ENCODE measurements around the gene TNRC6B. TPM values are rescaled to one million over a fixed set of nuclear protein-coding genes. Genes with fewer than 3 reads are reported as not detected.

The TNRC6B gene
- total RNA-seq, 3 donors from 2014 or later = 19.4 to 21.6 (median 21.2) TPM

DNA sequence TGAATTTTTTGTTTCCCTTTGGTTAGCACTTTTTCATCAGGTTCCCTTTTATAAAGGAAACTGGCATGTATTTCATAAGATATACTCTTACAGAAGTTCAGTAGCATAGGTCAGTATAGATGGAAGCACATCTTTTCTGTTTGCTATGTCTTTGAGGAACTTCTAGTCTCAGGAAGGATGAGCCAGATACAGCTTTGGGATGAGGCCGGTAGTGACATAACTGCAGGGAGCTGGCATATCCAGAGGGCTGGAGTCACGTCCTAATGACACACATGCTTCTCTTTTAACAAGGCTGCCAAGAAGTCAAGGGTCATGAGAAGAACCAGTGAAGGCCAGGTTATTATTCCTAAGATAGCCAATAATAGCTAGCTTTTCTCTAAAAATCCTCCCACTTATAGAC is 135.3 kb downstream of the TNRC6B start:
- Mint-ChIP-seq H3K9me3 (no peaks in the 10 kb centered on the region), H3K4me3 (no peak overlapping the region), H3K27me3 (ENCODE audit: low read depth) (no peaks in the 10 kb centered on the region), H3K4me1 (ENCODE audit: low read depth) (peaks cover 26% of the 10 kb centered on the region), H3K36me3 (ENCODE audit: insufficient read depth) (peaks cover 44% of the 10 kb centered on the region)
- DNase-seq (no peak), ATAC-seq (no peak)

DNA sequence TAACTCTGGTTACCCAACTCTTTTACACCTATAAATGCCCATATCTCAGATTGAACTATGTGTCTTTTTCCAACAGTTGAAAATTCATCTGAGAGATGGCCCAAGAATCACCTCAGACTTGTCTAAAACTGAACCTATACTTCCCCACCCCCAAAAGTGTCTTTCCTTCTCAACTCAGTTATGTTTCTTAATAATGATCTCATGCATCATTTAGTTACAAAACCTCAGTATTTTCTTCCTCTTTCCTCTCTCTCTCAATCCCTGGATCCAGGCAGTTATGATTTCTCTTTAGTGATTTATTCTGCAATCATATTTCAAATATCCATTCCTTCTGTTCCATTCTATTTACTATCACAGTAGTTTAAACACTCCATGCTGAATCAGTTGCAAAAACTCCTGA is 136.3 kb downstream of the TNRC6B start:
- H3K36me3 Mint-ChIP-seq (ENCODE audit: insufficient read depth) = peaks cover 39% of the 10 kb centered on the region
- H3K4me1 Mint-ChIP-seq (ENCODE audit: low read depth) = peaks cover 16% of the 10 kb centered on the region
- DNase-seq (no peak), ATAC-seq (no peak)
- no peaks in the 10 kb centered on the region for H3K27me3 Mint-ChIP-seq (ENCODE audit: low read depth)
- no peak overlapping the region for H3K4me3 Mint-ChIP-seq
- H3K9me3 Mint-ChIP-seq = no peaks in the 10 kb centered on the region

DNA sequence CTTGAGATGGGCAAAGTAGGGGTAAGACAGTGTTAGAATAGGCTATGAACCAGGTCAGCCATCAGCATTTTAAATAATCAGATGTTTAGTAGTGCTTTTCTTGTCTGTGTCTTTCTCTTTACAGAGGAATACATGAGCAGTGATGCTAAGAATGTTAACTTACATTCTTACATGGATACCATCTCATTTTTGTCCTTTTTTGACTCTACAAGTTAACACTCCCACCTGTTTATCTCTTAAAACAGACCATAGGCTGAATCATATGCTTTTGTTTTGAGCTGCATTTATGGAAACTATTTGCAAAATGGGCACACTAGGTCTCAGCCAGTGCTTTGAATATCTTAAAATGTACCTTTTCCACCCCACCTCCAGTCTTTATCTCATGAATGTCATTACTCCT is 143.0 kb downstream of the TNRC6B start:
- DNase-seq = no peak
- peaks cover 36% of the 10 kb centered on the region for H3K36me3 Mint-ChIP-seq (ENCODE audit: insufficient read depth)

DNA sequence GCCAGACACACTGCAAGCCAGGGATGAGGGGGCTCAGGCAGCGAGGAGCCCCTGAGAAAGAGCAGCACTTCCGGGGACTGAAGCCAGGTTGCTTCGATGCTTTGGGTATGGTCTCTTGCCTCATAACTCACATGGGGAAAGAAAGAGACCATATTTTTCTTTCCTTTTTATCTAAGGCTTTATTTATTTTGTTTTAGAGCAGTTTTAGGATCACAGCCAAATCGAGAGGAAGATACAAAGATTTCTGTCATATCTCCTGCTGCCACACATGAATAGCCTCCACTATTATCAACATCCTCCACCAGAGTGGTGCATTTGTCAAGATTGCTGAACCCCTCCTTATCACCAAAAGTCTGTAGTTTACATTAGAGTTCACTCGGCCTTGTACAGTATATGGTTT is 144.3 kb downstream of the TNRC6B start:
- peaks cover 66% of the 10 kb centered on the region for H3K4me1 Mint-ChIP-seq (ENCODE audit: low read depth)
- peaks cover 25% of the 10 kb centered on the region for H3K36me3 Mint-ChIP-seq (ENCODE audit: insufficient read depth)
- ATAC-seq (no peak), DNase-seq (no peak)
- H3K9me3 Mint-ChIP-seq = no peaks in the 10 kb centered on the region
- no peaks in the 10 kb centered on the region for H3K27me3 Mint-ChIP-seq (ENCODE audit: low read depth)
- no peak overlapping the region for H3K4me3 Mint-ChIP-seq

More for the DNA sequence above, 143.0 kb downstream of the TNRC6B start:
- Mint-ChIP-seq H3K4me1 (ENCODE audit: low read depth) (peaks cover 60% of the 10 kb centered on the region), H3K9me3 (no peaks in the 10 kb centered on the region), H3K4me3 (no peak overlapping the region), H3K27me3 (ENCODE audit: low read depth) (no peaks in the 10 kb centered on the region)
- ATAC-seq = no peak

DNA sequence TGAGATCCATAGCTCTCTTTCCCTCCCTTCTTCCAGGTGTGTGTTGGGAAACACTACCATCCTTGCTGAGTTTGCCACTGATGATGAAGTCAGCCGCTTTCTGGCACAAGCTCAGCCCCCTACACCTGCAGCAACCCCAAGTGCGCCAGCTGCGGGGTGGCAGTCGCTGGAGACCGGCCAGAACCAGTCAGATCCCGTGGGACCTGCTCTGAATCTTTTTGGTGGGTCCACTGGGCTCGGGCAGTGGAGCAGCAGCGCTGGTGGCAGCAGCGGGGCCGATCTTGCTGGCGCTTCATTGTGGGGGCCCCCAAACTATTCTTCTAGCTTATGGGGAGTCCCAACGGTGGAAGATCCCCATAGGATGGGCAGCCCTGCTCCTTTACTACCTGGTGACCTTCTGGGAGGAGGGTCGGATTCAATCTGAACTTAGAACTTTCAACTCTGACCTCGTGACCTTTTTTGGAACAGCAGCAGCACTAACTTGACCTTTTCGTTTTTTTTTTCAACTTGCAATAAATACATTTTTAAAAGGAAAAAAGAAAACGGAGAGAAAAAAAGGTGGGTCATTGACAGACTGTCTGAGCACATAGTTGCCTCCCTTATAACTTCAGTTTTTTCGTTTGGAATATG is 145.2 kb downstream of the TNRC6B start:
- H3K9me3 Mint-ChIP-seq = no peaks in the 10 kb centered on the region
- ATAC-seq = no peak
- no peaks in the 10 kb centered on the region for H3K27me3 Mint-ChIP-seq (ENCODE audit: low read depth)
- peaks cover 24% of the 10 kb centered on the region for H3K36me3 Mint-ChIP-seq (ENCODE audit: insufficient read depth)
- peaks cover 73% of the 10 kb centered on the region for H3K4me1 Mint-ChIP-seq (ENCODE audit: low read depth)
- H3K4me3 Mint-ChIP-seq = no peak overlapping the region
- no peak for DNase-seq

DNA sequence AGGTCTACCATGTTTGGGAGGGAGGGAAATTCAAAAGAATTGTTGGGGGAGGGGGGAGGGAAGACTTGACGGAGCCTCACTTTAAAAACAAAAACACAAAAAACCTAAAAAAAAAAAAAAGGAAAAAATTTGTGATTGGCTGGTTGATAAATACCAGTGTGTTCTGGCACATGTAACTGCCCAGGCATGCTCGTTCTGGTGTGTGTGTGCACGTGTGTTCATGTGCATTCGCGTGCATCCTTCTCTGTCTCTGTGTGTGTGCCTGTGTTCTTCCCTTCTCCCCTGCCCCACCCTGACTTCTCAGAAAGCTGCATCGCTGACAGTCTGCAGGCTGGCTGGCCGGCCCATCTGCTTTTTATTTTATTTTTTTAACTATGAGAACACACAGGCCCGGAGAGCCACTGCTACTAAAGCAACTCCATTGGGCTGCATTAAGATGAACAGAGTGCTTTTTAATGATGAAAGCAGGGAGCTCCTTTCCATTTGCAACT is 146.0 kb downstream of the TNRC6B start:
- Mint-ChIP-seq H3K4me1 (ENCODE audit: low read depth) (peaks cover 81% of the 10 kb centered on the region), H3K36me3 (ENCODE audit: insufficient read depth) (peaks cover 25% of the 10 kb centered on the region), H3K27me3 (ENCODE audit: low read depth) (no peaks in the 10 kb centered on the region), H3K9me3 (no peaks in the 10 kb centered on the region), H3K4me3 (peak overlapping the region; percentile 72)
- DNase-seq (no peak), ATAC-seq (no peak)

DNA sequence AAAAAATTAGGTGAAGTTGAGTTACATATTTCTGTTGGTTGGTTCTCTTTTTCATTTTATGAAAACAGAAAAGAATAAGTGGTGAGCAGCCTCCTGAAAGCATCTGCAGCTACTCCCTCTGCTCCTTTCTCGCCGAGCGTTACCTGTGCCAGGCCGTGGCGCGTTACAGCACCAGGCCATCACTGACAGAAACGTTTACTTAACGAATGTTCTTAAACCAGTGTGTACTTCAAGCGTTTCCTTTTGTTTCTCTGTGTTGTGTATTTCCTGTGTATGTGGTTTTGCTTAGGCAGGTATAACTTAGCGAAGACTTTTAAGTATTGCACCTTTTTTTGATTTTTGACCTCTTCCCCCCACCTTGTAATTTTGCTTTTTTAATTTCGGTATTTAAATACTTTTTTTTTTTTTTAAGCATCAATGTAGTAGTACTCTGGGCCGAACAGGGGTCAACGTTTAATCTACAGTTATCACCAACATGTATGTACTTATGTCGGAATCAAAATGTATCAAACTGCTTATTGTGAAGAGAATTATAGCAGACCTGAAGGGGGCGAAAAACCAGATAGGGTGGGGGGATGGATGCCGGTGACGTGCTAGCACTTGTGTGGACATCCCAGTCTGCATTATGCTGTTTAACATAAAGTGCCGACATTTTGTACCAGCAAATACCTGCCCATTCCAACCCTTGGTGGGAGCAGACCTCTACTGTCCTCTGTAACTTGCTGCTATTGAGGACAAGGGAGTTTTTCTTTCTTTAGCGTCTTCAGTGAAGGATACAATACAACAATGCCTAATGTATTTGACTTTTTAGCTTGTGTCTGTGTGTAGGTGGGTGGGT is 147.0 kb downstream of the TNRC6B start:
- H3K36me3 Mint-ChIP-seq (ENCODE audit: insufficient read depth) = peaks cover 25% of the 10 kb centered on the region
- H3K4me1 Mint-ChIP-seq (ENCODE audit: low read depth) = peaks cover 91% of the 10 kb centered on the region
- peak; percentile 21 for DNase-seq
- peak overlapping the region; percentile 72 for H3K4me3 Mint-ChIP-seq
- no peaks in the 10 kb centered on the region for H3K9me3 Mint-ChIP-seq
- no peaks in the 10 kb centered on the region for H3K27me3 Mint-ChIP-seq (ENCODE audit: low read depth)
- peak in 1 of 2 donors; percentile 32 for ATAC-seq

DNA sequence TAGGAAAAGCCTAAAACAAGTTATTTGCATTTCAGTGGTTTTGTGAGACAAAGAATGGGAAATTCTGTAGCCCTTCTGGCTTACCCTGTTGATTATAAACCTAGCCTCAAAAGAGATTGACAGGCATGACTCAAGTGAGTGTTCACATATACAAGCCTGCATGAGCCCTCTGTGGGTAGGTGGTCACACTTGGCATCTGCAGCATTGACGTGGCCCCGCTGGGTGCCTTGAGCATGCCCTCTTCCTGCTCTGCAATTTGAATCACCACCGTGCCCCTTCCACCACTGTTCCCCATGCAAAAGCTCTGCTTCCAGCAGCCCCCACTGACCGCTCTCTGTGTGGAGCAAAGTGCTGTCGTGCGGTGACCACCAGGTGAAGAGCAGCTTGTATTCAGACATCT is 147.6 kb downstream of the TNRC6B start:
- H3K36me3 Mint-ChIP-seq (ENCODE audit: insufficient read depth) = peaks cover 28% of the 10 kb centered on the region
- peak; percentile 71 for DNase-seq
- no peaks in the 10 kb centered on the region for H3K9me3 Mint-ChIP-seq
- ATAC-seq = peak; percentile 97
- no peaks in the 10 kb centered on the region for H3K27me3 Mint-ChIP-seq (ENCODE audit: low read depth)
- H3K4me3 Mint-ChIP-seq = peak overlapping the region; percentile 72
- peaks cover 94% of the 10 kb centered on the region for H3K4me1 Mint-ChIP-seq (ENCODE audit: low read depth)

DNA sequence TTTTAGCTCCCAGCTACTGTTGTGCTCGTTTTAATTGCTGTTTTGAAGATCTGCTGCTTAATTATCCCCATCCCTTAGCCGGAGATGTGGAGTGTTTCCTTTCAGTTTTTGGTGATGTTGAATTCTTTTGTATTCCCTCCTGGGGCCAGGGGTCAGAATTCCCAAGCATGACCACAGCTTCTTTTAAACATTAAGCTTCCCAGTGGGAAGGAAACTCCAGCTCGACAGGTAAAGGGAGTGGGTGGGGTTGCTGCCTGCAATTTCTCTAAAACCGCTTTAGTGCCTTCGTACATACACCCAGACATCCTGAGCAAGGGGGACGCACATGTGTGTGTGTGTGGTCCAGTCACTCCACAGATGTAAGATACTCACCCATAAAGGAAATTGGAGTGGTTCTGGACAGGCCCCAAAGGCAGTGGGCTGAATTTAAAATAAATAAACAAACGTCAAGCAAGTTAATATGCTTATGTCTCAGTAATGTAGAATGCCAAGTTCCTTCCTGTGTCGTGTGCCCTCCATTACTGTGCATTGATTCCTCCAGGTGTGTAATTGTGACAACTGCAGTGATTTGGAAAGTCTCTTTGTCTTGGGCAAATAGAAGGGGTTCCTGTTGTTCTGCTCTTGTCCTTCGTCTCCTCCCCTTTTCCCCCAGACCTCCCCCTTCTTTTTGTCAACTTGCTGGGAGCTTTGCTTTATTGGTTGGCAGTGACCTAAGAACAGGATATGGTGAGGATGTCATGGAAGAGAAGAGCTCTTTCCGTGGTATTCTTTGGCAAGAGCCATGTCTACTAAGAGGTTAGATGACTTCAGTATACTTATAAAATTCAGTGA is 149.4 kb downstream of the TNRC6B start:
- Mint-ChIP-seq H3K4me3 (no peak overlapping the region), H3K4me1 (ENCODE audit: low read depth) (peaks cover 96% of the 10 kb centered on the region), H3K36me3 (ENCODE audit: insufficient read depth) (peaks cover 20% of the 10 kb centered on the region), H3K9me3 (no peaks in the 10 kb centered on the region), H3K27me3 (ENCODE audit: low read depth) (no peaks in the 10 kb centered on the region)
- DNase-seq = no peak
- no peak for ATAC-seq

DNA sequence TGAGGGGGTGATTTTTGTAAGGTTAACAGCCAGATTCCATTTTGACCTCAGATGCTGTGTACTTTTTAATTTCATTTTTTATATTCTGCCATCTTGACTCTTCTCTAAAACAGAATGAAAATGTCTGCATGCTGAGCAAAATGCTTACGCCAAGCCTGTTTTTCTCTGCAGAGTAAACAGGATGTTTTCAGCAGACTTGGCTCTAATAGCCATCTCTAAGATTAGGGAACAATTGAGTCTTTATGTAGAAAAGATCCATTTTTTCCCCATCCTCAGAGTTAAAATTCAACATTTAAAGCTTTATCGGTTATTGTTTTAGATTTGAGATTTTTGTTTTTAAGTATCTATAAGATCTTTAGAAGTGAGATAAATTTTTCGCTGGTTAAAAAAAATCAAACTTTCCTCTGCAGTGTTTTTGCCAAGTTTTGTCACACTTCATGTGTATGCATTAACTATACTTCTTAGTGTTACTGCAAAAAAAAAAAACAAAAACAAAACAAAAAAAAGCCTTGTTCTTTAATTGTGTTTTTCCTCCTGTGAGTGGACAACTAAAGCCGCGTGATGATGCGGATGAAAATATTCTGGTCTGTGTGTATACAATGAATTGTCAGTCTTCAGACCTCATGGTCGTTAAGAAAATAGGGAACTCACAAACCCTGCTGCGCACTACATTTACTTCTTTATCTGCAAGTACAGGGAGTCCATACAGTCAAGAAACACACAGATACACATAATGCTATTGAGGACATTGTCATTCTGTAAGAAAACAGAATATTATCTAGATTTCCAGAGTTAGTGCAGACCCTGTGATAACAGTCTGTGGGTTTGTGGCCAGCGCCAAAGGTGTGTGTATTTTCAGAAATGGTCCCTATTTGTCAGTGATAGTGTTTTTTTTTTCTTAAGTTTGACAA is 151.1 kb downstream of the TNRC6B start:
- Mint-ChIP-seq H3K9me3 (no peaks in the 10 kb centered on the region), H3K4me1 (ENCODE audit: low read depth) (peaks cover 96% of the 10 kb centered on the region), H3K4me3 (no peak overlapping the region), H3K36me3 (ENCODE audit: insufficient read depth) (peaks cover 17% of the 10 kb centered on the region), H3K27me3 (ENCODE audit: low read depth) (no peaks in the 10 kb centered on the region)
- no peak for ATAC-seq
- no peak for DNase-seq

DNA sequence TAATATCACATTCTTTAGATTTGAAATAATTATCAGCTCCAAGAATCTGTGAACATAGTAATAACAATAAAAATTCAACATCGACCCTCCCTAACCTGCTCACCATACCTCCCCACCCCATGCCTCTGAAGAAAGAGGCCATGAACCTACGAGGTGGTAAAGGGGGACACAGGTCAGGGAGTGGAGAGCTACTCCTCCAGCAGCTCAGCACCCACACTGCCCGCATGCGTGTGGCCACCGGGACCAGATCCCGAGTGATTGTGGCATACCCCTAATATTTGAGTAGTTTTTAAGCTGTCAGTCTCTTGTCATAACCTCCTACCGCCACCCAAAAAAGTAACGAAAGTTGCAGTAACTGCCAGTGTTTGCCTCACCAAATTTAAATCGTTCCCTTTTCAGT is 151.7 kb downstream of the TNRC6B start:
- H3K36me3 Mint-ChIP-seq (ENCODE audit: insufficient read depth) = peaks cover 17% of the 10 kb centered on the region
- H3K4me3 Mint-ChIP-seq = no peak overlapping the region
- DNase-seq = no peak
- H3K9me3 Mint-ChIP-seq = no peaks in the 10 kb centered on the region
- no peak for ATAC-seq
- peaks cover 96% of the 10 kb centered on the region for H3K4me1 Mint-ChIP-seq (ENCODE audit: low read depth)
- H3K27me3 Mint-ChIP-seq (ENCODE audit: low read depth) = no peaks in the 10 kb centered on the region

DNA sequence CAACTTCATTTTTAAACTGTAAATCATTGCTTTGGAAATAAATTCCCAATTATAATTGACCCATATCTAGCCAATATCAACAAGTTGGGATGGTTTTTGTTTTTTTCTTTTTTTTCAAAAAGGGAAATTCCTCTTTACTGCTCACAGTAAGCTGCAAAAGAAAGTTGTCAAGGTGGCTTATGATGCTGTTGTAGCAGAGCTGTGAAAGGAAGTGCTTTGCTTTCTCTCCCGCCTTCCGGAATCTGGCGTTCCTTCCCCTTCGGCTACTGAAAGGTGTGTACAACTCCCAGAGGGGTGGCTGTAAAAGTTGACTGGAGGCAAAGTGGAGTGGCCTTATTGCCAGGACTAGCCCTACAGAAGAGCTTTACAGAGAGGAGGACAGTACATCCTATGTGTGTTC is 152.4 kb downstream of the TNRC6B start:
- peaks cover 17% of the 10 kb centered on the region for H3K36me3 Mint-ChIP-seq (ENCODE audit: insufficient read depth)
- H3K27me3 Mint-ChIP-seq (ENCODE audit: low read depth) = no peaks in the 10 kb centered on the region
- ATAC-seq = no peak
- no peak overlapping the region for H3K4me3 Mint-ChIP-seq
- H3K4me1 Mint-ChIP-seq (ENCODE audit: low read depth) = peaks cover 96% of the 10 kb centered on the region
- H3K9me3 Mint-ChIP-seq = no peaks in the 10 kb centered on the region
- DNase-seq = no peak

DNA sequence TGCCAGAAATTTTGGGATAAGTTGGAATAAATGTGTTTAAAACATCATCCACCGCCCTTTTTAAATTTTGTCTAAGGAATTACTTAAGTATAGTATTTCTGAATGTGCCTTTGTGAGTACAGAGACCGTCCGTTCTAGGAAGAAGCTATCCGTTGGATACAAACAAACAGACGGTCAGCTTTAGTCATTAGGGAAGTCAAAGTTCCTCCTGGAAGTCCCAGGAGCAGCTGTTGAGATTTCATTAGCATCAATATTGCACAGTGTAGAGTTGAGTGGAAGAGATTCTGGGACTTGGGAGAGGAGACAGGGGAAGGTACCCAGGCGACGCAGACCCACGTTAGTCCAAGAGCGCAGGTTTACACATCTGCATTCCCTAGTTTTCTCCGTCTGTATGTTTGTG is 152.9 kb downstream of the TNRC6B start:
- Mint-ChIP-seq H3K27me3 (ENCODE audit: low read depth) (no peaks in the 10 kb centered on the region), H3K9me3 (no peaks in the 10 kb centered on the region), H3K36me3 (ENCODE audit: insufficient read depth) (peaks cover 17% of the 10 kb centered on the region), H3K4me1 (ENCODE audit: low read depth) (peaks cover 94% of the 10 kb centered on the region), H3K4me3 (no peak overlapping the region)
- ATAC-seq (no peak), DNase-seq (no peak)

All from activated T-cell treated with anti-CD3 and anti-CD28 coated beads, Interleukin-2, amount 50 U/mL, for 4 hours (primary cell).